Activated CD8-positive, alpha-beta memory T cell treated with anti-CD3 and anti-CD28 coated beads for 48 hours (primary cell): ENCODE data around the gene MFSD1.

ENCODE experiments used
- DNase-seq, 3 experiments: peaks; one replicate each; pipeline ENCODE4 v3.0.0-alpha.2; 2020; ENCODE audit warnings: low read depth in 2 of 3, low spot score in 2 of 3

MFSD1 gene, protein sequence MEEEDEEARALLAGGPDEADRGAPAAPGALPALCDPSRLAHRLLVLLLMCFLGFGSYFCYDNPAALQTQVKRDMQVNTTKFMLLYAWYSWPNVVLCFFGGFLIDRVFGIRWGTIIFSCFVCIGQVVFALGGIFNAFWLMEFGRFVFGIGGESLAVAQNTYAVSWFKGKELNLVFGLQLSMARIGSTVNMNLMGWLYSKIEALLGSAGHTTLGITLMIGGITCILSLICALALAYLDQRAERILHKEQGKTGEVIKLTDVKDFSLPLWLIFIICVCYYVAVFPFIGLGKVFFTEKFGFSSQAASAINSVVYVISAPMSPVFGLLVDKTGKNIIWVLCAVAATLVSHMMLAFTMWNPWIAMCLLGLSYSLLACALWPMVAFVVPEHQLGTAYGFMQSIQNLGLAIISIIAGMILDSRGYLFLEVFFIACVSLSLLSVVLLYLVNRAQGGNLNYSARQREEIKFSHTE

DNA sequence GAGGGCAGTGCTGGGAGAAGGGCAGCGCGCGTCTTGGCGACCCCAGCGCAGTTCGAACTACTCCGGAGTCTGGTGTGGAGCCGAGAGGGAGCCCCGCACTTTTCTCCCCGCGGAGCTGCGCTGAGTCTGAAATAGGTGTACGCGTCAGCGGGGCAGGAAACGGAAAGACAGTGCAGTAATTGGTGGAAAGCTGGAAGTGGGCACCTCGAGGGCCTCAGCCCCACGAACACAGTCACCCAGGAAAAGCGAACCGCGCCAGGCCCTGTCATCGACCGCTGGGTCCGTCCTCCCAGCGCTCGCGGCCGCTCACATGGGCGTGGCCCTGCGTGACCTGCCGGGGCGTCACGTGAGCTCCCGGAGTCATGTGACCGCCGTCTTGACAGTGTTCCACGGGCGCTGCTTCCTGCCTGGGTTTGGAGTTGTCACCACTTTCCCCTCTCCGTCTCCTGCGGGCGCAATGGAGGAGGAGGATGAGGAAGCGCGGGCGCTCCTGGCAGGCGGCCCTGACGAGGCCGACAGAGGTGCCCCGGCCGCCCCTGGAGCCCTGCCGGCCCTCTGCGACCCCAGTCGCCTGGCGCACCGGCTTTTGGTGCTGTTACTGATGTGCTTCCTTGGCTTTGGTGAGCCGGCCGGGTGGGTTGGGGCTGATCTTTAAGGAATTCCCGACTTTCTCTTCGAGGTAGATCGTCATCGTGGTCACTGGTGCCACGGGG is at the start of gene MFSD1:
Gene MFSD1, plus strand, starts transcription at position 359 of the 713 bp plus-strand sequence. Its CDS starts 99 bp downstream, at position 458.
- DNase-seq, result peak; percentile 69 to 76 (median 75)

DNA sequence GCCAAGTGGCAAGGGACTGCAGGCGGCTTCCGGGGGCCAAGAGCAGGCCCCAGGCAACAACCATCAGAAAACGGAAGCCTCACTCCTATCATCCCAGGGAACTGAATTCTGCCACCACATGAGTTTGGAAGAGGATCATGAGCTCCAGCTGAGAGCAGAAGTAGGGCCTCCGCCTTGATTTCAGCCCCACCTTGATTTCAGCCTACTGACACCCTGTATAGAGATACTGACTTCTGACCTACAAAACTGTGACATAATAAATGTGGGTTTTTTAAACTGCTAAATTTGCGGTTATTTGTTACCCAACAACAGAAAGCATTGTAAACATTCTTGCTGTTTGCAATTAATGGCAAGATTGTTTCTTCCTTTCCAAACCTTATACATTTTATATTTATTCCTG is 48.0 kb upstream of the MFSD1 start:
- no peak for DNase-seq

DNA sequence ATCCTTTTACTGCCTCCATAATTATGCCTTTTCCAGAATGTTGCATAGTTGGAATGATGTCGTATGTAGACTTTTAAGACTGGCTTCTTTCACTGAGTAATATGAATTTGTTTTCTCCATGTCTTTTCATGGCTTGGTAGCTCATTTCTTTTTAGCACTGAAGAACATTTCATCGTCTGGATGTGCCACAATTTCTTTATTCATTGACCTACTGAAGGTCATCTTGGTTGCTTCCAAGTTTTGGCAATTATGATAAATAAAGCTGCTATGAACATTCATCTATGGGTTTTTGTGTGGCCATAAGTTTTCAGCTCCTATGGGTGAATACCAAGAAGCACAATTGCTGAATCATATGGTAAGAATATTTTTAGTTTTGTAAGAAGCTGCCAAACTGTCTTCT is 46.4 kb upstream of the MFSD1 start:
- no peak for DNase-seq

DNA sequence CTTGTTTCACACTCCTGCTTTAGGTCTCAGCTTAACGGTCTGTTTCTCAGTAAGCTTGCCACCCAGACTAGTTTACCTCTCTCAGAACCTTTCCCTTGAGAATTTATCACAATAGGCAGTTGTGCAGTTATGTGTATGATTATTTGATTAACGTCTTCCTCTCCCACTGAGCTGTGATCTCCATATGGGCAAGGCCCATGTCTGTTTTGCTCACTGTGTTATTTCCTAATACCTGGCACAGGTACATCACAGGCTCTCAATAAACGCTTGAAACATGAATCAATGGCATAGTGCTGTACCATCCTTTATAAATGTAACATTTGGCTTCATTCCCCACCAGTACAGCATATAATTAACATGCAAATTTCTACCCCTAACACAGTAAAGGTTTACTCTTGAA is 40.5 kb upstream of the MFSD1 start:
- DNase-seq, result no peak

- no peak for DNase-seq
These were observed 39.2 kb upstream of the MFSD1 start for GRCh38 chr3:158762701-158763100.

GRCh38 chr3:158763421-158763820 is 38.4 kb upstream of the MFSD1 start:
- no peak for DNase-seq

DNA sequence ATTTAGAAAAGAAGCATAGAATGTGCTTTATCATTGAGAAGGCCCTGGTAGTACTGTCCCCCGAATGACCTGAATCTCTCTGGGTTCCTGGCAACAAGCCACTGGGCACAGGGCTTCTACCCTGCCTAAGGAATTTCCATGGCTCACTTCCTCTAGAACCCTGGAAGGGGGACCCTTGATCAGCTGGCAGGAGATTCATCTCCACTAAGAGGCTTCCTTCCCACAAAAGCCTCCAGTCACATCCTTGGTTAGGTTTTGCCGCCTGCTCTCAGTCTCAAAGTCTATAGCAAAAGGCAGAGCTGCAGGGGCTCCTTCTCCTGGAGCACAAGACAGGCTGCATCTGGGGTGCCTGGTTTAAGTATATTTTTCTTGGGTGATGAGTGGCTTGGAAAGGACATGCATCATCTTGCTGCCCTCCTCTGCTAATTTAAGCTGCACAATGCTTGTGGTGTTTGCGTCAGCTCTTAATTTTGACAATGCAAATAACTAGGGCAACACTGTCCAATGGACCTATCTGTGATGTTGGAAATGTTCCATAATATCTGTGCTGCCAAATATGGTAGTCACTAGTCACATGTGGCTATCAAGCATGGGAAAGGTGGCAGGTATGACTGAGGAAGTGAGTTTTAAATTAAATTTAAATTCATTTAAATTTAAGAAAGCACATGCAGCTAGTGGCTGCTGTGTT is 36.2 kb upstream of the MFSD1 start:
- no peak for DNase-seq

GRCh38 chr3:158766364-158766763 is 35.5 kb upstream of the MFSD1 start:
- no peak for DNase-seq

DNA sequence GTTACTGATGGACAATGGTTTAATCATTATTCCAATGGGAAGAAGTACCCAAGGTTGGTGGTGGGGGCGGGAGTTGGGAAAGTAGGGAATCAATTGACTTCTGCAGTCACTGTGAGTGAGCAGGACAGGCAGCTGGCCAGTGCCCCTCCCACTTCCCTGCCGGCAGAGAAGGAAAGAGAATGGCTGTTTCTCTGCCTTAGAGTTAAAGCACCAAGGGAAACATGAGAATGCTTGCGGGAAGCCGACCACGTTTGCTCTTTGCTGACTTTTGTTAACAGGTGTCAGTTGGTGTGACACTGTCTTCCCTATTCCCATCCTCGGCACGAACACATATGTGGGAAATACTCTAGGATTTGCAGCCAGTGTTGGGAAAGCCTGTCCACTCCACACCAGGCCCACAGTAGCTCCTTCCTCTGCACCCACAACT is 33.5 kb upstream of the MFSD1 start:
- DNase-seq, result no peak

DNA sequence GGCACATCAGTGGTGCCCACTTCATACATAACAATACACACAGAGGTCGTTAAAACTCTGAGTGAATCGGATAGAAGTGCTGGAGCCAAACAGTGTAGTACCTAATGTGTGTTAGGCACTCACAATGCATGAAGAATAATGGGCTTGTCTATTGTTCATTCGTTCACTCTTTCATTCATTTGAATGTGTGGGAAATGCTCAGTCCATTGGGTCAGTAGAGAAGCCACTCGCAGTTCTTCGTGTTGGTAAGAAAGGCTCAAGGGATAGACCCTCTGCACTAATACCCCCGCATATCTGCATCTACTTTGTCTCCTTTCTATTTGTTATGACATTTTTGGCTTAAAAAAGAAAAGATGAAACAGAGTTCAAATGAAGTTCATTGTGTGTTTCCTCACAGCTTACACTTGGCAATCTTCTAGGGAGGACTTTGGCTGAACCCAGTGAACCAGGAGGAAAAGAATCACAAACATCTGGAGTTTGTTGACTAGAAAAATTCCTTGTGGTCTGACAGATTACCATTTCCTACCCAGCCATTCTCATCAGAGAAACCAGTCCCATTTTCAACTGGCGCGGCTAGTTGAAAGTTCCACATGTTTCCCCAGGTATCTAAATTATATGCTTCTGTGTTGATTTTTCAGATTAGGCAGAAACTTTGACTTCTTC is 32.8 kb upstream of the MFSD1 start:
- no peak for DNase-seq

- DNase-seq, result no peak
These were observed 32.3 kb upstream of the MFSD1 start for GRCh38 chr3:158769549-158769948.

DNA sequence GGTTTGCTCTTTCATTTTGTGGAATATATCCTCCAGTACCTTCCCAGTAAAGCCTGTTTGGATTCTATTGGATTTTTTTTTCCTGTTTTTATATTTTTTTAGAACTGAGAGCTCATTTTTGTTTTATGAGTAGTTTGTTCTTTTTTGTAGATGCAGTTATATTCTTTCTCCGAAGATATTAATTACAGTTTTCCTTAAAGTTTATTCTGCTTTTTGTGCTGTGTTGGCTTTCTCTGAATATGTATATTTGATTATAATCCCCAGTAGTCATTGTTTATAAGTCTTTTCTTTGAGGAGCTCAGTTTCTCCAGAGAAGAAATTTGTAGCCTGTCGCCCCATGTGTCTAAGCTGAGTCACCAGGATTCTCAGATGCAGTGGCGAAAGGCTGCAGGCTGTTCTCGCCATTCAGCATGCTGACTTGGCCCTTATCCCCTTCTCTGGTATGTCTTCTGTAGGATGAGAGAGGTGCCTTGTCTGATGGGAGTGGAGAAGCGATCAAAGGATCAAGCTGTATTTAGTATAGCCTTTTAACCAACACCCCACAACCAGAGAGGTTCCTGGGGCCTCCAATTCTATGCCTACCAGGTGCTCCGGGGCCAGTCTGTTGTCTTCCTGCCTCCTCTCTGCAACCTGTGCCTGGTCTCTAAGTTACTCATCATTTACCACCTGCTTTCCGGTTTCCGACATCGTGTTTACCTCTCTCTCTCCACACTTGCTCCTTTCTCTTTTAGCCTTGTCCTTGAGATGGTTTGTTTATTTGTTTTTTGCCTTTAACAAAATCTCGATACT is 31.7 kb upstream of the MFSD1 start:
- no peak for DNase-seq

- DNase-seq, result no peak
These were observed 31.0 kb upstream of the MFSD1 start for GRCh38 chr3:158770741-158771350.

GRCh38 chr3:158771577-158771976 is 30.3 kb upstream of the MFSD1 start:
- DNase-seq, result no peak

GRCh38 chr3:158771982-158772381 is 29.9 kb upstream of the MFSD1 start:
- no peak for DNase-seq

- no peak for DNase-seq
These were observed 28.7 kb upstream of the MFSD1 start for GRCh38 chr3:158773166-158773565.

DNA sequence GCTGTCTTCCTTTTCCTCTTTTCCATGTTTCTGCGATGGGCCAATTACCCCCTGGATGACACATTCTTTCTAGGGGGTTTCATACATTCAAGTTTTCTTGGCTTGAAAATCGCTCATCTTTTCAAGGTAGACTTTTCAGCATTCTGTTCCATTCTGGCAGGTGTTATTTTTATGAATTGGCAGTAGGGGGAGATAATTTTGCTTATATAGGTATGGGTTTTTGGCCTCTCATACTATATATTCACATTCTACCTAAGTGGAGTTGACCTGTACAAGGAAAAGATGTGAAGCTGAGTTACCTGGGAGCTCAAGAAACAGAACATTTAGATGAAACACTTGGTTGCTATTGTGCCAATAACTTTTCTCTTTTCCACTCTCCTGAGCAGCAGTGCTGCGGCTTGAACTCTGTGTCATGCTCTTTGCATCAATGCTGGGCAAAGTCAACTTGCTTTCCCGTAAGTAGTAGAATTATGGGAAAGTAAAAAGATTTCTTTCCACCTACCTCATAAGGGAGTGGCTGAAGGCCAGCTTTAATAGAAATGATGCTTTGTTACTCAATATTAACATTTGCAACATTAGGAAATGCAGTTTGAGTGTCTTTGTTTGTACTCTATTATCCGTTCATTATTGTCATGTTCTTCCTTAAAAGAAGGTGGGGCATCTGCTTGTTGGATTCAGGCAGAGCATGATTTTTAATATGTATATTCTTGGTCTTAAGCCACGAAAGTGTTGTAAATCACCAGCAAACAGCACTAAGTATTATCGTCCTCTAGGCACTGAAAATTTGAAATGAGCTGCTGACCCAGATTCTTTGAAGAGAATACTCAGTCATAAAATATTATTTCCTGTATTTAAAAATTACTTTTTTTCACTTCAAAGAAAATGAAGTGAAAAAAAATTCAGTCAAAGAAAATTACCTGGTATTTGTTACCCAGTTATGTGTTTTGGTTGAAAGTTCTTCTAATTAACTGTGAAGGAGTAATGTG is 27.7 kb upstream of the MFSD1 start:
- DNase-seq, result no peak

DNA sequence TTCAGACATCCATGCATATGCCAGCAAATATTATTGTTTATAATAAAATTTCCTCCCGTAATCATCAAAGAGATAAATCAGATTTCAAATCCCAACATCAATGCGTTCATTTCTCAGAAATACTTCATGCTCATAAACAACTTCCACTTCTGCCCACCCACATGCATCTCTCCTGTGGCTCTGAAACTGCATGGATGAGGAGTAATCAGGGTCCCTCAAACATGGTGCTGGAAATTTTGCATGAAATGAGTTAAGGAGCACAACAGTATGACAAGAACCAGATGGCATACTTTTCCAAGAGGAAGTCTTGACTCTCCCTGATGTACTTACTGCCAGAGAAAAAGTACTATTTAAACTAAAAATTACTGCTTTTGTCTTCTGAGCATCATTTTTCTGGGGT is 26.9 kb upstream of the MFSD1 start:
- DNase-seq, result no peak
